Thyroid gland (tissue), 4 donors: ENCODE measurements around the gene GIT2.

Source experiments
- CTCF ChIP-seq, 6 experiments: fragments of 200-600 bp in 3 of 6; fragments of 450-650 bp in 3 of 6; sonication (generic) in 3 of 6; IDR thresholded peaks; one replicate each; pipeline ENCODE4 v1.5.1; 2016 to 2019; ENCODE audit warnings: antibody characterized with exemption in 6 of 6, mild to moderate bottlenecking in 2 of 6, inconsistent platforms in 1 of 6, moderate library complexity in 1 of 6
- POLR2A ChIP-seq, 2 donors: fragments of 450-650 bp; IDR thresholded peaks; one replicate each; pipeline ENCODE4 v1.6.1; 2017; ENCODE audit warnings: antibody characterized with exemption in 2 of 2, mild to moderate bottlenecking in 2 of 2, moderate library complexity in 1 of 2

- TF ChIP-seq CTCF (IDR thresholded peaks at IDR 0.05): no peak
- no peak for TF ChIP-seq POLR2A (IDR thresholded peaks at IDR 0.05)
Observed at GRCh38 chr12:109920261-109920780, 75.8 kb downstream of the GIT2 start.
